GM12878 (cell line): ENCODE measurements around the gene NAV2. TPM values are rescaled to one million over a fixed set of nuclear protein-coding genes. Genes with fewer than 3 reads are reported as not detected.

ENCODE experiments used
- ATAC-seq: fragments of 200-7000 bp; cut with Tn5 transposase; 3 replicates; pipeline ENCODE4 v1.9.1; 2020; ENCODE audit warnings: mild to moderate bottlenecking, moderate library complexity
- BruUV-seq: library from RNA; stranded (reverse); fragments of 400-500 nt; replicated peaks from 2 replicates; lab custom pipeline; 2021; lab: Mats Ljungman, UMichigan
- CTCF ChIA-PET: fragments of 300-600 bp; sonication (Branson Sonifier 250); formaldehyde crosslinking; extraction: SDS; loops from one replicate; lab custom pipeline; 2021; ENCODE audit warnings: inconsistent platforms; lab: Yijun Ruan, JAX
- POLR2A ChIA-PET: fragments of 350-600 bp; formaldehyde crosslinking; extraction: SDS; loops from one replicate; lab custom pipeline; 2021; ENCODE audit warnings: inconsistent platforms; lab: Charles Lee
- RAD21 ChIA-PET: fragments of 300-600 bp; sonication (Branson Sonifier 250); formaldehyde crosslinking; loops from one replicate; lab custom pipeline; 2023; ENCODE audit warnings: antibody characterized with exemption; ENCODE audit not compliant: unreplicated experiment; lab: Charles Lee
- SMC1A ChIA-PET: fragments of 300-600 bp; sonication (Branson Sonifier 250); formaldehyde crosslinking; loops from one replicate; lab custom pipeline; 2023; ENCODE audit not compliant: unreplicated experiment, uncharacterized antibody; lab: Charles Lee
- DNase-seq: peaks from one replicate; pipeline ENCODE4 v3.0.0-alpha.2; 2011; ENCODE audit warnings: low read depth, low spot score
- FAIRE-seq: peaks from 3 replicates; lab custom pipeline; 2011; peaks lifted over from hg19 to GRCh38; lab: Jason Lieb, UNC
- H2AFZ ChIP-seq: 2 replicates; pipeline ENCODE4 v1.6.0; 2011; ENCODE audit warnings: low read depth, low read length, control low read depth; ENCODE audit not compliant: control insufficient read depth
- H3K27ac ChIP-seq: 2 replicates; pipeline ENCODE4 v1.5.1; 2011; ENCODE audit warnings: control low read depth; ENCODE audit not compliant: control insufficient read depth, insufficient read depth
- H3K27me3 ChIP-seq, 2 experiments: replicated peaks in 1 of 2; 2 replicates each; pipeline versions ENCODE4 v1.6.0 to v1.6.1; 2011; ENCODE audit warnings: low read length in 1 of 2; ENCODE audit not compliant: control insufficient read depth in 2 of 2, insufficient read depth in 2 of 2
- H3K36me3 ChIP-seq, 2 experiments: 2 replicates each; pipeline ENCODE4 v1.5.1; 2011; ENCODE audit warnings: low read length in 1 of 2; ENCODE audit not compliant: control insufficient read depth in 2 of 2, insufficient read depth in 2 of 2
- H3K4me1 ChIP-seq: 2 replicates; pipeline ENCODE4 v1.6.1; 2011; ENCODE audit warnings: mild to moderate bottlenecking, low read length, moderate library complexity, mixed read lengths; ENCODE audit not compliant: control insufficient read depth, insufficient read depth
- H3K4me2 ChIP-seq: 2 replicates; pipeline ENCODE4 v1.6.0; 2011; ENCODE audit warnings: control low read depth; ENCODE audit not compliant: control insufficient read depth, insufficient read depth
- H3K4me3 ChIP-seq: fragments of 200-600 bp; sonication (generic); 2 replicates; pipeline ENCODE4 v1.5.1; 2016
- H3K79me2 ChIP-seq: 2 replicates; pipeline ENCODE4 v1.6.0; 2011; ENCODE audit warnings: low read length; ENCODE audit not compliant: control insufficient read depth, insufficient read depth
- H3K9ac ChIP-seq: 2 replicates; pipeline ENCODE4 v1.8.0; 2011; ENCODE audit warnings: low read length, control low read depth, mixed read lengths; ENCODE audit not compliant: control insufficient read depth, insufficient read depth
- H3K9me3 ChIP-seq: replicated peaks from 3 replicates; pipeline ENCODE4 v1.5.1; 2011; ENCODE audit warnings: mild to moderate bottlenecking, low read length; ENCODE audit not compliant: control insufficient read depth, insufficient read depth
- H4K20me1 ChIP-seq: 2 replicates; pipeline ENCODE4 v1.6.0; 2011; ENCODE audit not compliant: control insufficient read depth, insufficient read depth
- EGR1 ChIP-seq, 2 experiments: IDR thresholded peaks; 1 replicate in 1 of 2; 2 replicates in 1 of 2; pipeline ENCODE4 v1.6.1; 2011 to 2012; ENCODE audit warnings: low read depth in 2 of 2, low read length in 2 of 2, borderline replicate concordance in 1 of 2, mild to moderate bottlenecking in 1 of 2, moderate library complexity in 1 of 2
- HDGF ChIP-seq: fragments of 450-650 bp; IDR thresholded peaks from 2 replicates; pipeline ENCODE4 v1.6.1; 2016; ENCODE audit warnings: antibody characterized with exemption
- MEF2A ChIP-seq: IDR thresholded peaks from 2 replicates; pipeline ENCODE4 v1.6.1; 2011; ENCODE audit warnings: low read depth, mild to moderate bottlenecking, low read length, moderate library complexity; ENCODE audit not compliant: insufficient read depth
- NFYB ChIP-seq: IDR thresholded peaks from 2 replicates; pipeline ENCODE4 v1.6.1; 2011; ENCODE audit warnings: low read depth, mild to moderate bottlenecking, low read length, improper control_type of control experiment, moderate library complexity; ENCODE audit not compliant: insufficient read depth
- RFX5 ChIP-seq: IDR thresholded peaks from 2 replicates; pipeline ENCODE4 v1.6.1; 2011; ENCODE audit warnings: low read depth, low read length, improper control_type of control experiment
- TCF7 ChIP-seq: IDR thresholded peaks from 2 replicates; pipeline ENCODE4 v1.6.1; 2014; ENCODE audit warnings: antibody characterized with exemption, borderline replicate concordance
- ZBTB40 ChIP-seq: fragments of 450-650 bp; IDR thresholded peaks from 2 replicates; pipeline ENCODE4 v1.6.1; 2016; ENCODE audit warnings: mild to moderate bottlenecking, moderate library complexity, borderline replicate concordance
- WGBS: methylation state at CpG from one replicate; pipeline ENCODE4 v1.1.6; 2016; ENCODE audit warnings: low lambda C conversion rate; ENCODE audit not compliant: insufficient replicate concordance, insufficient coverage; ENCODE audit errors: missing lambda C conversion rate; 5-methylcytosine and 5-hydroxymethylcytosine counted together
- in situ Hi-C: fragments of 300-500 bp; cut with MboI; formaldehyde crosslinking; loops from 9 replicates; pipeline ENCODE4 v1.14.3; 2018; ENCODE audit warnings: mixed read lengths
- intact Hi-C: fragments of 100-400 bp; cut with micrococcal nuclease; formaldehyde crosslinking; loops from one replicate; pipeline ENCODE4 v1.14.2; 2022; ENCODE audit not compliant: unreplicated experiment
- polyA plus RNA-seq, 11 experiments: library from polyadenylated mRNA; depleted of rRNA in 4 of 11; unstranded in 6 of 11; stranded (reverse) in 5 of 11; fragments of >200 nt; fragmentation: Nextera tagmentation in 4 of 11; fragmentation: Illumina TruSeq in 1 of 11; extraction: Ambion mirVana in 4 of 11; extraction: Trizol in 1 of 11; gene quantifications; 1 replicate in 1 of 11; 2 replicates in 10 of 11; pipeline versions ENCODE4 v1.2.1 to v1.2.3, GENCODE V29; 2011 to 2016; ENCODE audit warnings: inconsistent platforms in 2 of 11, missing spikeins in 2 of 11, low read depth in 1 of 11
- total RNA-seq, 4 experiments: library from RNA; depleted of rRNA in 3 of 4; stranded (reverse); fragments of >200 nt in 3 of 4; fragmentation: Illumina TruSeq in 1 of 4; extraction: Trizol in 1 of 4; gene quantifications; 2 replicates each; pipeline versions ENCODE4 v1.2.1 to v1.2.3, GENCODE V29; 2013 to 2021
- TF ChIP-seq, protein P1 (sequence below): IDR thresholded peaks from 2 replicates; pipeline ENCODE4 v1.6.1; 2011; ENCODE audit warnings: low read depth, mild to moderate bottlenecking, low read length, moderate library complexity, borderline replicate concordance; ENCODE audit errors: extremely low read depth
- TF ChIP-seq, protein P2 (sequence below): fragments of 450-650 bp; IDR thresholded peaks from 2 replicates; pipeline ENCODE4 v1.6.1; 2018; ENCODE audit warnings: borderline replicate concordance, mild to moderate bottlenecking; ENCODE audit not compliant: partially characterized antibody

The NAV2 gene
- total and polyA plus RNA-seq, 10 of the 15 experiments (the other 5 are each of a cell fraction or from before 2014, with no cell fraction given), result 0.35 to 6.1 (median 1.1) TPM

DNA sequence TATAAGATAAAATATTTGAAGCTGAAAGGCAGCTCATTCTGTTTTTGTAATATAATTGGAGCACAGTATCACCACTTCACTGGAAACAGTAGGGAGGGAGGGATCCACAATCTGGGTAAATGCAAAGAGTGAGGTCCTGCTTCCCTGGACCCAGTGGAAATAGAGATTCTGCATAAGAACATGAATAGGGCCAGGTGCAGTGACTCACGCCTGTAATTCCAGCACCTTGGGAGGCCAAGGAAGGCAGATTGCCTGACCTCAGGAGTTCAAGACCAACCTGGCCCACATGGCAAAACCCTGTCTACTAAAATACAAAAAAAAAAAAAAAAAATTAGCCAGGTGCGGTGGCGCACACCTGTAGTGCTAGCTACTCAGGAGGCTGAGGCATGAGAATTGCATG lies 303.9 kb downstream of the NAV2 start:
- ATAC-seq, result no peak
- no peak for FAIRE-seq
- no peak overlapping the region for H2AFZ ChIP-seq
- POLR2A ChIA-PET, result interaction anchor here (0.7 kb wide), 1 partner anchor 64 kb away, joined by 3 read pairs; no protein-coding TSS in a partner anchor
- H3K9ac ChIP-seq, result no peak overlapping the region
- peaks cover 0 to 2% of the 10 kb centered on the region in 2 experiments; a peak in 1 of 4 replicates for H3K27me3 ChIP-seq
- RAD21 ChIA-PET, result no interaction called here
- CTCF ChIA-PET, result no interaction called here
- TF ChIP-seq, protein P1, sequence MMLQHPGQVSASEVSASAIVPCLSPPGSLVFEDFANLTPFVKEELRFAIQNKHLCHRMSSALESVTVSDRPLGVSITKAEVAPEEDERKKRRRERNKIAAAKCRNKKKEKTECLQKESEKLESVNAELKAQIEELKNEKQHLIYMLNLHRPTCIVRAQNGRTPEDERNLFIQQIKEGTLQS, result no peak
- no peak for TF ChIP-seq NFYB
- TF ChIP-seq HDGF, result no peak
- TF ChIP-seq, protein P2, sequence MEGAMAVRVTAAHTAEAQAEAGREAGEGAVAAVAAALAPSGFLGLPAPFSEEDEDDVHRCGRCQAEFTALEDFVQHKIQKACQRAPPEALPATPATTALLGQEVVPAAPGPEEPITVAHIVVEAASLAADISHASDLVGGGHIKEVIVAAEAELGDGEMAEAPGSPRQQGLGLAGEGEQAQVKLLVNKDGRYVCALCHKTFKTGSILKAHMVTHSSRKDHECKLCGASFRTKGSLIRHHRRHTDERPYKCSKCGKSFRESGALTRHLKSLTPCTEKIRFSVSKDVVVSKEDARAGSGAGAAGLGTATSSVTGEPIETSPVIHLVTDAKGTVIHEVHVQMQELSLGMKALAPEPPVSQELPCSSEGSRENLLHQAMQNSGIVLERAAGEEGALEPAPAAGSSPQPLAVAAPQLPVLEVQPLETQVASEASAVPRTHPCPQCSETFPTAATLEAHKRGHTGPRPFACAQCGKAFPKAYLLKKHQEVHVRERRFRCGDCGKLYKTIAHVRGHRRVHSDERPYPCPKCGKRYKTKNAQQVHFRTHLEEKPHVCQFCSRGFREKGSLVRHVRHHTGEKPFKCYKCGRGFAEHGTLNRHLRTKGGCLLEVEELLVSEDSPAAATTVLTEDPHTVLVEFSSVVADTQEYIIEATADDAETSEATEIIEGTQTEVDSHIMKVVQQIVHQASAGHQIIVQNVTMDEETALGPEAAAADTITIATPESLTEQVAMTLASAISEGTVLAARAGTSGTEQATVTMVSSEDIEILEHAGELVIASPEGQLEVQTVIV, result no peak
- no peak for TF ChIP-seq ZBTB40
- TF ChIP-seq MEF2A, result no peak
- TF ChIP-seq RFX5, result no peak
- no peak for TF ChIP-seq EGR1 (IDR thresholded peaks at IDR 0.05; ENCODE audit: borderline replicate concordance in 1 of 2, low read depth in 2 of 2, low read length in 2 of 2)
- no peak for TF ChIP-seq TCF7
- H3K79me2 ChIP-seq, result no peaks in the 10 kb centered on the region
- in situ Hi-C loops (no loop called here), intact Hi-C loops (no loop called here)
- H3K4me3 ChIP-seq, result no peak overlapping the region
- H3K36me3 ChIP-seq, result no peaks in the 10 kb centered on the region
- DNase-seq, result no peak
- H3K9me3 ChIP-seq, result no peaks in the 10 kb centered on the region
- 48% methylated on average over 3 of the region's 3 CpGs for WGBS
- no peak overlapping the region for H3K27ac ChIP-seq
- no peaks in the 10 kb centered on the region for H4K20me1 ChIP-seq
- no peaks in the 10 kb centered on the region for H3K4me1 ChIP-seq
- BruUV-seq, result no TSS peak
- H3K4me2 ChIP-seq, result no peak overlapping the region
- SMC1A ChIA-PET, result no interaction called here
